OCI-LY7 (cell line): ENCODE data around the gene UAP1L1. TPM values are rescaled to one million over a fixed set of nuclear protein-coding genes. Genes with fewer than 3 reads are reported as not detected.

ENCODE experiments used
- BruUV-seq: library from RNA; stranded (reverse); fragments of 400-500 nt; replicated peaks from 2 replicates; lab custom pipeline; 2021; lab: Mats Ljungman, UMichigan
- CTCF ChIA-PET: fragments of 300-600 bp; sonication (Branson Sonifier 250); formaldehyde crosslinking; loops from one replicate; lab custom pipeline; 2022; ENCODE audit warnings: antibody characterized with exemption; ENCODE audit not compliant: unreplicated experiment; lab: Charles Lee
- POLR2A ChIA-PET: fragments of 300-600 bp; sonication (Branson Sonifier 250); formaldehyde crosslinking; loops from one replicate; lab custom pipeline; 2022; ENCODE audit warnings: antibody characterized with exemption; lab: Charles Lee
- DNase-seq: peaks from one replicate; pipeline ENCODE4 v3.0.0-alpha.2; 2015; ENCODE audit warnings: low spot score
- H2AFZ ChIP-seq: fragments of 200-600 bp; sonication (generic), shearing (Covaris generic); 2 replicates; pipeline ENCODE4 v1.6.1; 2014; ENCODE audit warnings: mild to moderate bottlenecking, antibody characterized with exemption, low read length, moderate library complexity
- H3K27ac ChIP-seq: fragments of 200-600 bp; sonication (generic); 2 replicates; pipeline ENCODE4 v1.5.1; 2014; ENCODE audit warnings: mixed run types, low read depth, mild to moderate bottlenecking, moderate library complexity, low read length, inconsistent platforms; ENCODE audit not compliant: poor library complexity, severe bottlenecking
- H3K36me3 ChIP-seq: fragments of 200-600 bp; sonication (generic); 2 replicates; pipeline ENCODE4 v1.6.1; 2014; ENCODE audit warnings: mild to moderate bottlenecking, antibody characterized with exemption, low read length, moderate library complexity, mixed read lengths; ENCODE audit not compliant: insufficient read depth
- H3K4me1 ChIP-seq: fragments of 200-600 bp; sonication (generic); 2 replicates; pipeline ENCODE4 v1.5.1; 2014; ENCODE audit warnings: mild to moderate bottlenecking, low read length; ENCODE audit not compliant: insufficient read depth, poor library complexity, severe bottlenecking
- H3K4me2 ChIP-seq: fragments of 200-600 bp; sonication (generic); 2 replicates; pipeline ENCODE4 v1.6.1; 2014; ENCODE audit warnings: mild to moderate bottlenecking, low read length
- H3K4me3 ChIP-seq: fragments of 200-600 bp; sonication (generic); 2 replicates; pipeline ENCODE4 v1.5.1; 2014; ENCODE audit warnings: mild to moderate bottlenecking, low read depth, low read length; ENCODE audit not compliant: poor library complexity, severe bottlenecking
- H3K79me2 ChIP-seq: fragments of 200-600 bp; sonication (generic); 2 replicates; pipeline ENCODE4 v1.6.1; 2016; ENCODE audit warnings: low read depth, mild to moderate bottlenecking, low read length, moderate library complexity, mixed read lengths; ENCODE audit not compliant: insufficient read depth
- H3K9me2 ChIP-seq: fragments of 200-600 bp; sonication (generic); 2 replicates; pipeline ENCODE4 v1.6.1; 2016; ENCODE audit warnings: mild to moderate bottlenecking, low read length, mixed read lengths; ENCODE audit not compliant: insufficient read depth
- H3K9me3 ChIP-seq: fragments of 200-600 bp; sonication (generic); 2 replicates; pipeline ENCODE4 v1.6.1; 2014; ENCODE audit warnings: mild to moderate bottlenecking, mixed run types, low read length, mixed read lengths
- H4K20me1 ChIP-seq: fragments of 200-600 bp; sonication (generic); 2 replicates; pipeline ENCODE4 v1.6.1; 2014; ENCODE audit warnings: mild to moderate bottlenecking, antibody characterized with exemption, low read length, moderate library complexity, mixed read lengths; ENCODE audit not compliant: insufficient read depth
- EZH2phosphoT487 ChIP-seq: fragments of 200-600 bp; sonication (generic); IDR thresholded peaks from 2 replicates; pipeline ENCODE4 v1.6.1; 2018; ENCODE audit warnings: low read depth, borderline replicate concordance, mild to moderate bottlenecking, mixed run types, antibody characterized with exemption, low read length, moderate library complexity, mixed read lengths
- intact Hi-C: fragments of 100-400 bp; cut with micrococcal nuclease; formaldehyde crosslinking; loops from one replicate; pipeline ENCODE4 v1.10.0; 2022; ENCODE audit not compliant: unreplicated experiment
- total RNA-seq, 2 experiments: library from RNA; depleted of rRNA in 1 of 2; stranded (reverse); fragments of >200 nt in 1 of 2; shearing (Covaris generic) in 1 of 2; gene quantifications; 2 replicates each; pipeline ENCODE4 v1.2.3, GENCODE V29; 2014 to 2022
- TF ChIP-seq, protein P1 (sequence below): fragments of 200-600 bp; sonication (generic); conservative IDR thresholded peaks from 2 replicates; pipeline ENCODE4 v1.5.1; 2014; ENCODE audit warnings: mild to moderate bottlenecking, antibody characterized with exemption, low read length, moderate library complexity, mixed read lengths

The UAP1L1 gene
- total RNA-seq, 2 experiments from 2014 or later = 5.7 to 16.7 TPM

DNA sequence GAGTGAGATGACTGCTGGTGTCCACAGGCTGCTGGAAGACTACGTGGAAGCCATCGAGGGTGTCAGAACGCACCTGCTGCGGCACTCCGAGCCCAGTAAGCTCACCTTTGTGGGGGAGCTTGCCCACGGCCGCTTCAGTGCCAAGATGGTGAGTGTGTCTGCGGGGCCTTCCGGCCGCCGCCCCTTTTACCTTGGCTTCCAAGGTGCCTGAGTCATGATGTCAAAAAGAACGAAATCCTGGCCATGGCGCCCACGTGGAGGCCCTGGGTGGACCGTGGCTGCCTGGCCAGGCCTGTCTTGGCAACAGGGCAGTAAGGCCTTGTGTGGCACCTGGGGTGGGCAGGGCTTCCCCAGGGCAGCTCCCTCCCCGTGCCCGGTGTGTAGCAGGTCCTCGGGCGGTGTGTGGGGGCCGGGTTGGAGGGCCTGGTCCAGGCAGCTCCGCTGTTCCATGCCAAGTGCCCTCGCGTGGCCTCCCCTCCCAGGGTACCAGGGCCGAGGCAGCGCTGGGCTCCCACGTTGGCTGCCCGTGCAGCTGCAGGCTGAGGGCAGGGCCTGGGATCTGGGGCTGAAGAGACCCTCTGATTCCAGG, 29.4 kb downstream of the UAP1L1 start:
- peaks cover 15% of the 10 kb centered on the region for H3K9me3 ChIP-seq
- H3K36me3 ChIP-seq = peaks cover 95% of the 10 kb centered on the region
- H4K20me1 ChIP-seq = no peaks in the 10 kb centered on the region
- intact Hi-C loops = no loop called here
- H2AFZ ChIP-seq = no peak overlapping the region
- no peaks in the 10 kb centered on the region for H3K9me2 ChIP-seq
- H3K79me2 ChIP-seq = no peaks in the 10 kb centered on the region
- CTCF ChIA-PET = no interaction called here
- no peak for DNase-seq
- POLR2A ChIA-PET = no interaction called here
- no peak overlapping the region for H3K4me3 ChIP-seq
- H3K4me2 ChIP-seq = no peak overlapping the region
- H3K27ac ChIP-seq = no peak overlapping the region
- TF ChIP-seq EZH2phosphoT487 = no peak
- TF ChIP-seq, protein P1, sequence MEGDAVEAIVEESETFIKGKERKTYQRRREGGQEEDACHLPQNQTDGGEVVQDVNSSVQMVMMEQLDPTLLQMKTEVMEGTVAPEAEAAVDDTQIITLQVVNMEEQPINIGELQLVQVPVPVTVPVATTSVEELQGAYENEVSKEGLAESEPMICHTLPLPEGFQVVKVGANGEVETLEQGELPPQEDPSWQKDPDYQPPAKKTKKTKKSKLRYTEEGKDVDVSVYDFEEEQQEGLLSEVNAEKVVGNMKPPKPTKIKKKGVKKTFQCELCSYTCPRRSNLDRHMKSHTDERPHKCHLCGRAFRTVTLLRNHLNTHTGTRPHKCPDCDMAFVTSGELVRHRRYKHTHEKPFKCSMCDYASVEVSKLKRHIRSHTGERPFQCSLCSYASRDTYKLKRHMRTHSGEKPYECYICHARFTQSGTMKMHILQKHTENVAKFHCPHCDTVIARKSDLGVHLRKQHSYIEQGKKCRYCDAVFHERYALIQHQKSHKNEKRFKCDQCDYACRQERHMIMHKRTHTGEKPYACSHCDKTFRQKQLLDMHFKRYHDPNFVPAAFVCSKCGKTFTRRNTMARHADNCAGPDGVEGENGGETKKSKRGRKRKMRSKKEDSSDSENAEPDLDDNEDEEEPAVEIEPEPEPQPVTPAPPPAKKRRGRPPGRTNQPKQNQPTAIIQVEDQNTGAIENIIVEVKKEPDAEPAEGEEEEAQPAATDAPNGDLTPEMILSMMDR = no peak
- BruUV-seq = no TSS peak
- H3K4me1 ChIP-seq = no peaks in the 10 kb centered on the region

DNA sequence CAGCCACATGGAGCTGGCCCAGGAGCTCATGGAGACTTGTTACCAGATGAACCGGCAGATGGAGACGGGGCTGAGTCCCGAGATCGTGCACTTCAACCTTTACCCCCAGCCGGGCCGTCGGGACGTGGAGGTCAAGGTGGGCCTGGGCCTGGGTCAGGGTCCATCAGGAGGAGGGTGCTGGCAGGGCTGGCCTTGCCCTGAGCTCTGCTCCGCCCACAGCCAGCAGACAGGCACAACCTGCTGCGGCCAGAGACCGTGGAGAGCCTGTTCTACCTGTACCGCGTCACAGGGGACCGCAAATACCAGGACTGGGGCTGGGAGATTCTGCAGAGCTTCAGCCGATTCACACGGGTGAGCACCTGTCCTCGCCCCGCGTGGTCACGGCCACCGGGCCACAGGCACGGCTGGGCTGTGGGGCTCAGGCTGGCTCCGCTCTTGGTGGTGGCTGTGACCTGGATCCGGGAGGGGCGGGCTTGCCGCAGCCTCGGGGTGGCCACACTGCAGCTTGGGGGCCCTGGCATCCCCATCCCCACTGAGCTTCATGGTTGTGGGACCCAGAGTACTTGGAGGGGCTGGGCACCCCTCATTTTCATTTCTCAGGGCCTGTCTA, 30.1 kb downstream of the UAP1L1 start:
- intact Hi-C loops = no loop called here
- no peak overlapping the region for H3K4me2 ChIP-seq
- H3K9me3 ChIP-seq = peaks cover 8% of the 10 kb centered on the region
- peaks cover 93% of the 10 kb centered on the region for H3K36me3 ChIP-seq
- H2AFZ ChIP-seq = no peak overlapping the region
- TF ChIP-seq, protein P1 = no peak
- no peak for TF ChIP-seq EZH2phosphoT487
- no peaks in the 10 kb centered on the region for H3K9me2 ChIP-seq
- ChIA-PET CTCF (no interaction called here), POLR2A (no interaction called here)
- DNase-seq = no peak
- no peaks in the 10 kb centered on the region for H4K20me1 ChIP-seq
- H3K27ac ChIP-seq = no peak overlapping the region
- H3K79me2 ChIP-seq = no peaks in the 10 kb centered on the region
- no peak overlapping the region for H3K4me3 ChIP-seq
- no TSS peak for BruUV-seq
- H3K4me1 ChIP-seq = no peaks in the 10 kb centered on the region

DNA sequence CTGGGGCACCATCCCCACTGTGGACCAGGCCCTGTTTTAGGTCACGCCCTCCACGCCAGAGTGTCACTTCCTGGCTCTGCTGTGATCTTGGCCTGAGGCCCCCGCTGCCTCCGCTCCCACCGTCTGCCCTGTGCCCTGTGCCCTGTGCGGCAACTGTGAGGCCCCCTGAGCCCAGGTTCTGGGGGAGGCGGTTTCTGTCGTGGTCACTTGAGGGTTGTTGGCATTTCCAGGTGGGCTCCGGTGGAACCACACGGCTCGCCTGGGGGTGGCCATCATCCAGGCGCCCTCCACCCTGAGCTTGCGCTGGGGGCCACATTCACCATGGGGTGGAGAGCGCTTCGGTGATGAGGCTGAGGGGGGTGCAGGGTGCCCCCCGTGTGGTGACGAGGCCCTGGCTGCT, 30.7 kb downstream of the UAP1L1 start:
- Histone ChIP-seq H3K9me3 (peaks cover 6% of the 10 kb centered on the region; the same call in 1 of the 2 replicates), H3K4me3 (no peak overlapping the region), H3K4me1 (no peaks in the 10 kb centered on the region), H4K20me1 (no peaks in the 10 kb centered on the region), H3K27ac (no peak overlapping the region), H2AFZ (no peak overlapping the region), H3K36me3 (peaks cover 92% of the 10 kb centered on the region), H3K79me2 (no peaks in the 10 kb centered on the region), H3K4me2 (no peak overlapping the region), H3K9me2 (no peaks in the 10 kb centered on the region)
- POLR2A ChIA-PET = no interaction called here
- TF ChIP-seq, protein P1 = no peak
- TF ChIP-seq EZH2phosphoT487 = no peak
- intact Hi-C loops = no loop called here
- no peak for DNase-seq
- CTCF ChIA-PET = no interaction called here
- BruUV-seq = no TSS peak
